ENCODE measurements around the gene PLK2. TPM values are rescaled to one million over a fixed set of nuclear protein-coding genes. Genes with fewer than 3 reads are reported as not detected.
A peak's percentile ranks its signal among the peaks of the same experiment; 100 is the strongest.

Gene PLK2
- total RNA-seq, 1 donor from 2014 or later, result 572 TPM

DNA sequence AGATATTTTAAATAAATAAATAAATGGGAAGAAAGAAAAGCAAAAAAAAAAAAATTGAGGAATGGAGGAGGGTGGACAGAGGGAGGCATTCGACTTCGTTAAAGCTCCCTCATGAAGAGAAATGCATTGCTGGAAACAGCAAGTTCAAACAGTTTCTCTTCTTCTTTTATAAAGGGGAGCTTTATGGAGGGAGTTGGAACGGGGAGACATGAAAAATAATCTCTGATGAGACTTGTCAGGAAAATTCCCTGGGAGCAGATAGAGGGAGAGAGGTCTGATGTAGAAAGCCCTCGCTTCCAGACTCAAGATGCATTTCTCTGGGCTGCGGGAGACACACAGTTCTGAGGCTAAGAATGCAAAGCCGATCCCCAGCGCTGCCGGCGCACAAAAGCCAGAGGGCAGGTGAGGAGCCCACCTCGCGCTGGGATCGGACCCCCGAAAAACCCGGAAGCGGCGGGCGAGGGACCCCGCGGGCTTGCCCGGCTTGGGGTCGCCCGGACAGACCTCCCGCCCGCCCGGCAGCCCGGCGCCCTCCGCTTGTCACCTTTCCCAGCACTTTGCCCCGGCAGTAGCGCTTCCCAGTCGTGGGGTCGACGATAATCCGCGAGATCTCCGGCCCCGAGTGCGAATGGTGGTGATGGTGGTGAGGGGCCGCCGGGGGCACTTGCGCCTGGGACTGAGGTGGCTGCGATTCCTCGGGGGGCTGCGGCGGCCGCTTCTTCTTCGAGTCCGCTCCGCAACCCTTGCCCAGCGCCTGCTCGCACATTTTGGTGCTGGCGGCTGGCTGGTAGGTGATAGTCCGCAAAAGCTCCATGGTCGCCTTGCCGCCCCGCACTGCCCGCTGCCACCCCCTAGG, 512 bp downstream of the PLK2 start:
- TF ChIP-seq CTCF (IDR thresholded peaks at IDR 0.05; ENCODE audit: unreplicated experiment), result no peak
- H3K4me1 Mint-ChIP-seq (ENCODE audit: unreplicated experiment), result peaks cover 46% of the 10 kb centered on the region
- H3K4me3 Mint-ChIP-seq (ENCODE audit: unreplicated experiment), result peak overlapping the region; percentile 100
- H3K27me3 Mint-ChIP-seq (ENCODE audit: unreplicated experiment), result no peaks in the 10 kb centered on the region
- no peak for DNase-seq (ENCODE audit: low spot score)
- no peaks in the 10 kb centered on the region for H3K9me3 Mint-ChIP-seq (ENCODE audit: unreplicated experiment)
- H3K27ac Mint-ChIP-seq (ENCODE audit: unreplicated experiment), result peak overlapping the region; percentile 92
- H3K36me3 Mint-ChIP-seq (ENCODE audit: low read depth, unreplicated experiment), result peaks cover 50% of the 10 kb centered on the region

GRCh38 chr5:58458743-58459145, 1.1 kb downstream of the PLK2 start:
- H3K36me3 Mint-ChIP-seq (ENCODE audit: low read depth, unreplicated experiment), result peaks cover 56% of the 10 kb centered on the region
- no peak for TF ChIP-seq CTCF (IDR thresholded peaks at IDR 0.05; ENCODE audit: unreplicated experiment)
- no peak for DNase-seq (ENCODE audit: low spot score)
- no peaks in the 10 kb centered on the region for H3K27me3 Mint-ChIP-seq (ENCODE audit: unreplicated experiment)
- peak overlapping the region; percentile 100 for H3K4me3 Mint-ChIP-seq (ENCODE audit: unreplicated experiment)
- H3K9me3 Mint-ChIP-seq (ENCODE audit: unreplicated experiment), result no peaks in the 10 kb centered on the region
- peaks cover 48% of the 10 kb centered on the region for H3K4me1 Mint-ChIP-seq (ENCODE audit: unreplicated experiment)
- H3K27ac Mint-ChIP-seq (ENCODE audit: unreplicated experiment), result peak overlapping the region; percentile 92

GRCh38 chr5:58458141-58458742, 1.6 kb downstream of the PLK2 start:
- peaks cover 61% of the 10 kb centered on the region for H3K36me3 Mint-ChIP-seq (ENCODE audit: low read depth, unreplicated experiment)
- no peaks in the 10 kb centered on the region for H3K27me3 Mint-ChIP-seq (ENCODE audit: unreplicated experiment)
- DNase-seq (ENCODE audit: low spot score), result no peak
- no peak for TF ChIP-seq CTCF (IDR thresholded peaks at IDR 0.05; ENCODE audit: unreplicated experiment)
- no peaks in the 10 kb centered on the region for H3K9me3 Mint-ChIP-seq (ENCODE audit: unreplicated experiment)
- peaks cover 53% of the 10 kb centered on the region for H3K4me1 Mint-ChIP-seq (ENCODE audit: unreplicated experiment)
- peak overlapping the region; percentile 100 for H3K4me3 Mint-ChIP-seq (ENCODE audit: unreplicated experiment)
- H3K27ac Mint-ChIP-seq (ENCODE audit: unreplicated experiment), result peak overlapping the region; percentile 82

DNA sequence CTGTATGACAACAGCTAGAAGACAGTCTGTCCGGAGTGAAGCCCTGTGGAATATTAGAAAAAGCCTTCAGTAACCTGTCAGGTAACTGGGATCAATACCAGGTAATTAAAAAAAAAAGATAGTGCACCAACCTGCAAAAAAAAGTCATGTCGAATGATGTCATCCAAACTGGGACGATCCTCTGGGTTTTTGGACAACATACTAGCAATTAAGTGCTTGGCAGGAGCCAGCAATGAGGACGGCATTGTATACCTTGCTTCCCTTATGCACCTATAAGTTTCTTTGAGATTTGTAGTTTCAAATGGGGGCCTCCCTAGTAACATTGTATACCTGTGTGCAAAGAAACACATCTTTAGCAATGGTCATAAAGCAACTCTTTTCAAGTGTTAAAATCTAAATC, 2.8 kb downstream of the PLK2 start:
- DNase-seq (ENCODE audit: low spot score), result no peak
- TF ChIP-seq CTCF (IDR thresholded peaks at IDR 0.05; ENCODE audit: unreplicated experiment), result no peak
- Mint-ChIP-seq H3K4me3 (ENCODE audit: unreplicated experiment) (peak overlapping the region; percentile 100), H3K36me3 (ENCODE audit: low read depth, unreplicated experiment) (peaks cover 71% of the 10 kb centered on the region), H3K9me3 (ENCODE audit: unreplicated experiment) (no peaks in the 10 kb centered on the region), H3K4me1 (ENCODE audit: unreplicated experiment) (peaks cover 57% of the 10 kb centered on the region), H3K27ac (ENCODE audit: unreplicated experiment) (peak overlapping the region; percentile 75), H3K27me3 (ENCODE audit: unreplicated experiment) (no peaks in the 10 kb centered on the region)

DNA sequence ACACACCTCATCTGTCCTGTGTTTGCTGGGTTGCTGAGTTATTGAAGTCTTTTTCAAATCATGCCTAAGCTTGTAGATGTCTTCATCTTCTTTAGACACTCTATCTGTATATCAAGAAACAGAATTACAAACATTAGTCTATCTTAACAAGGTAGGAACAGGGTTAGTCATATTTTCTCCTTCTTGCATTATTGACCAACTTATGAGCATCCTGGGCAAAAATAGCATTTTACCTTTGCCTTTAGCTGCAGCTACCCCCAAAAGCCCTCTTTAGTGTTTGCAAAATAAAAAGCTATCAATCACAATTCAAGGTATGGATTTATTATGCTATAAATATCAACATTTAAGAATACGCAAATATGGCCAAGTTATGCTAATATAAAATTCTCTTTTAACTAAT, 3.4 kb downstream of the PLK2 start:
- TF ChIP-seq CTCF (IDR thresholded peaks at IDR 0.05; ENCODE audit: unreplicated experiment), result no peak
- H3K4me3 Mint-ChIP-seq (ENCODE audit: unreplicated experiment), result peak overlapping the region; percentile 100
- no peaks in the 10 kb centered on the region for H3K27me3 Mint-ChIP-seq (ENCODE audit: unreplicated experiment)
- peak overlapping the region; percentile 74 for H3K27ac Mint-ChIP-seq (ENCODE audit: unreplicated experiment)
- peaks cover 76% of the 10 kb centered on the region for H3K36me3 Mint-ChIP-seq (ENCODE audit: low read depth, unreplicated experiment)
- peaks cover 57% of the 10 kb centered on the region for H3K4me1 Mint-ChIP-seq (ENCODE audit: unreplicated experiment)
- DNase-seq (ENCODE audit: low spot score), result no peak
- no peaks in the 10 kb centered on the region for H3K9me3 Mint-ChIP-seq (ENCODE audit: unreplicated experiment)
